ENCODE data around the gene C2orf49.

The C2orf49 gene

DNA sequence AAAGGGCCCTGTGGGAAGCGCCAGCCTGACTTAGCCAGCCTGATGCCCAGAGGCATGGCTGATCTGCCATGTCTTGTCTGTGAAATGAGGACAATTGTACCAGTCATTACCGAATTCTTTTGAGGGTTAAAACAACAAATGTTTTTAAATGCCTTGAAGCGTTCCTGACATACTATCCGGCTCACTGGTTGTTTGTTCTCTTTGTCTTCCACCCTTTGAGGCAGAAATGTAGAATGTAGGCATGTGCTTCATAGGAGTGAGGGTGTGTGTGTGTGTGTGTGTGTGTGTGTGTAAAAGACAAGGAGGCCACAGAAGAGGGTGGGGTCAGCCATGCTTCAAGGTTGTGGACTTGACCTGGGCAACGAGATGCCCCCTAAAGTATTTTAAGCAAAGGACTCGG lies 43.3 kb upstream of the C2orf49 start:
- peaks cover 77% of the 10 kb centered on the region for H3K36me3 ChIP-seq
- TF ChIP-seq, protein P1, sequence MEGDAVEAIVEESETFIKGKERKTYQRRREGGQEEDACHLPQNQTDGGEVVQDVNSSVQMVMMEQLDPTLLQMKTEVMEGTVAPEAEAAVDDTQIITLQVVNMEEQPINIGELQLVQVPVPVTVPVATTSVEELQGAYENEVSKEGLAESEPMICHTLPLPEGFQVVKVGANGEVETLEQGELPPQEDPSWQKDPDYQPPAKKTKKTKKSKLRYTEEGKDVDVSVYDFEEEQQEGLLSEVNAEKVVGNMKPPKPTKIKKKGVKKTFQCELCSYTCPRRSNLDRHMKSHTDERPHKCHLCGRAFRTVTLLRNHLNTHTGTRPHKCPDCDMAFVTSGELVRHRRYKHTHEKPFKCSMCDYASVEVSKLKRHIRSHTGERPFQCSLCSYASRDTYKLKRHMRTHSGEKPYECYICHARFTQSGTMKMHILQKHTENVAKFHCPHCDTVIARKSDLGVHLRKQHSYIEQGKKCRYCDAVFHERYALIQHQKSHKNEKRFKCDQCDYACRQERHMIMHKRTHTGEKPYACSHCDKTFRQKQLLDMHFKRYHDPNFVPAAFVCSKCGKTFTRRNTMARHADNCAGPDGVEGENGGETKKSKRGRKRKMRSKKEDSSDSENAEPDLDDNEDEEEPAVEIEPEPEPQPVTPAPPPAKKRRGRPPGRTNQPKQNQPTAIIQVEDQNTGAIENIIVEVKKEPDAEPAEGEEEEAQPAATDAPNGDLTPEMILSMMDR (IDR thresholded peaks at IDR 0.05): no peak
- H3K4me3 ChIP-seq (ENCODE audit: low read depth in 1 of 2, low read length in 1 of 2): no peak overlapping the region
- H3K4me1 ChIP-seq (ENCODE audit: control insufficient read depth in 1 of 2, insufficient read depth in 1 of 2, low read depth in 1 of 2, low read length in 1 of 2): no peaks in the 10 kb centered on the region
- no peaks in the 10 kb centered on the region for H3K9me3 ChIP-seq
- H3K27ac ChIP-seq: no peak overlapping the region
- no peaks in the 10 kb centered on the region for H3K27me3 ChIP-seq

DNA sequence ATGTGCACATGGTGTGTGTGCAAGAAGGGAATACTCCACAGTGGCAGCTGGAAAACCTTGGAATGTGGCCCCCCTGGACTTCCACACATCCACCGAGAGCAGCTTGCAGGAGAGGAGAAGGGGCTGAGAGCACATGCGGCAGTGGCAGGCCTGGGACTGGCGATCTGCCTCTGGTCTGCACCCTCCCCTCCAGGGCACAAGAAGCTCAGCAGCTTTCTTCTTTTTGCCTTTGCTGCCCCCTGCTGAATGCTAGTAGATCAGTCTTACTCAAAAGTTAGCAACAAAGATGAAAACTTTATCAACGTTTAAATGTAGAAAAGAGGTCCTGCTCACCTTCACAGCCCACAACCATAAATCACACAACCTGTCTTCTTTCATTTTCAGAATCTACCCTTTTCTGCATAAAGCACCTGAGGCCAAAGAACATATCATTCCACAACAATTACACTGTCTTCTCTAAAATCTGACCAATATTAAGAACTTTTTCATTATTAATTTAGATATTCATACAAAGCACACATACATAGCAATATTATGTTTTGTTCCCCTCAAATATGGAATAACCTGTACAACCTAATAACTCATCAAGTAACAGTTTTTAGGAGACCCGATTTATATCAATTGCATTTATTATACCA lies 42.4 kb upstream of the C2orf49 start:
- no peaks in the 10 kb centered on the region for H3K27me3 ChIP-seq
- no peaks in the 10 kb centered on the region for H3K4me1 ChIP-seq (ENCODE audit: control insufficient read depth in 1 of 2, insufficient read depth in 1 of 2, low read depth in 1 of 2, low read length in 1 of 2)
- H3K36me3 ChIP-seq: peaks cover 71% of the 10 kb centered on the region
- no peak overlapping the region for H3K4me3 ChIP-seq (ENCODE audit: low read depth in 1 of 2, low read length in 1 of 2)
- H3K9me3 ChIP-seq: no peaks in the 10 kb centered on the region
- TF ChIP-seq, protein P1 (IDR thresholded peaks at IDR 0.05): no peak
- H3K27ac ChIP-seq: no peak overlapping the region

DNA sequence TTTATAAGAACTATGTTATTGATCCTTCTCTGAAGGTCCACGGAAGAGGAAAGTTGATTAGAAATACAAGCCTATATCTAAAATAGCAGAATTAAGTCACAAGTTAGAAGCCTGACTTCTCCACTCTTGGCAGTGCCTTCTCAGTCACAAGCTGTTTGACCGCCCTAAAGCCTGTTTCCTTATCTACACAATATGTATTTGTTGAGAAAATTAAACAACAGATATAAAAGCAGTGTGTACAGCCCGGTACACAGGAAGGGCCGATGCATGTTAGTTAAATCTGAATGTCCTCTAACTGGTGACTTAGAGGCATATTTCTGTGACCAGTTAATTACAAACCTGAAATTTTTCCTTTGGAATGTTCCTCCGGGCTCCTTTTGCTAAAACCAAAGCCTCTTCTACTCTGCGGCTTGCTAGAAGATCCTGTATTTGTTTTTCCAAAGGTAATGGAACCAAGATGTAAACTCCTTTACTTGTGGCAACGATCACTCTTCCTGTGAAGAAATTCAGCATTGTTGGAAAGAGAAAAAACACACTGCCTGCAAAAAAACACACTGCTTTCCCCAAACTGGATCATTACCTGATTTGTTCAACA lies 41.2 kb upstream of the C2orf49 start:
- no peaks in the 10 kb centered on the region for H3K4me1 ChIP-seq (ENCODE audit: control insufficient read depth in 1 of 2, insufficient read depth in 1 of 2, low read depth in 1 of 2, low read length in 1 of 2)
- H3K27ac ChIP-seq: no peak overlapping the region
- no peaks in the 10 kb centered on the region for H3K9me3 ChIP-seq
- TF ChIP-seq, protein P1 (IDR thresholded peaks at IDR 0.05): no peak
- peaks cover 64% of the 10 kb centered on the region for H3K36me3 ChIP-seq
- H3K27me3 ChIP-seq: no peaks in the 10 kb centered on the region
- no peak overlapping the region for H3K4me3 ChIP-seq (ENCODE audit: low read depth in 1 of 2, low read length in 1 of 2)

DNA sequence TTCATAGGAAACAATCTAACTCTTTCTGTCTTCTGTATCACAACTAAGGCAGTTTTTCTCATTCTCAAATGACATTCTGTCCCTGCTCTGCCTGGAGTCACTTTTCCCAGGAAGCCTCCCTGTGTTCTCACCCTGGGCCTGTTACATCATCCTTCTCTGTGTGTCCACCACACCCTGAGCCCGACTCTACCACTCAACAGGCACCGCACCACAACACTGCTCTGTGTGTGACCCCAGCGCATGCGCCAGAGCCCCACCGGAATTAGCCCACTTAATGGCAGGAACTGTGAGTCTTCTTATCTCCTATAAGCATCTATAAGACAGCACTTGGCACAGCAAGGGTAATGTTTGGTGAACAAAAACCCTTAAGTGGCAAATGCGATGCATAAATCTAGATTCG lies 40.1 kb upstream of the C2orf49 start:
- TF ChIP-seq, protein P1 (IDR thresholded peaks at IDR 0.05): no peak
- H3K27me3 ChIP-seq: no peaks in the 10 kb centered on the region
- no peaks in the 10 kb centered on the region for H3K4me1 ChIP-seq (ENCODE audit: control insufficient read depth in 1 of 2, insufficient read depth in 1 of 2, low read depth in 1 of 2, low read length in 1 of 2)
- H3K9me3 ChIP-seq: no peaks in the 10 kb centered on the region
- no peak overlapping the region for H3K4me3 ChIP-seq (ENCODE audit: low read depth in 1 of 2, low read length in 1 of 2)
- no peak overlapping the region for H3K27ac ChIP-seq
- peaks cover 53% of the 10 kb centered on the region for H3K36me3 ChIP-seq

DNA sequence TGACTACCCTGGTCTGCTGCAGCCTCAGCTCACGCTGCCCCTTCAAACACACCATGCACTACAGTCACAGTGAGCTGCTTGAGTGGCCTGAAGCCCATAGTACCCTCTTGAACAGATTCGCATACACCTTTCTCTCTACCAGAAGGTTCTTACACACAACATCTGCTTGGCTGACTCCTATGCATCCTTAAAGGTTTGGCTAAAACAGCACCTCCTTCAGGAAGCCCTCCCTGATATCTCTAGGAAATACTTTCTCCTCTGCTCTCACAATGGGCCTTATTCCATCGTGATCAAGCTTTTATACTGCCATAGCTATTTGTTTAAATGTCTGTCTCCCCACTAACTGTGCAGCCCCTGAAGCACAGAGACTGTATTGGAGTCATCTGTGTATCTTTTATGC lies 39.3 kb upstream of the C2orf49 start:
- Histone ChIP-seq H3K4me1 (ENCODE audit: control insufficient read depth in 1 of 2, insufficient read depth in 1 of 2, low read depth in 1 of 2, low read length in 1 of 2) (no peaks in the 10 kb centered on the region), H3K9me3 (no peaks in the 10 kb centered on the region), H3K27me3 (no peaks in the 10 kb centered on the region), H3K36me3 (peaks cover 53% of the 10 kb centered on the region), H3K4me3 (ENCODE audit: low read depth in 1 of 2, low read length in 1 of 2) (no peak overlapping the region), H3K27ac (no peak overlapping the region)
- TF ChIP-seq, protein P1 (IDR thresholded peaks at IDR 0.05): no peak

All from neutrophil (primary cell).